NCI-H69 (cell line): ENCODE data around the gene DUOX2.
"Not testable (repeated sequence)": the region's sequence is repeated elsewhere in the genome, so short reads cannot be mapped to it uniquely, and the experiment has no call there.

ENCODE experiments used
- DNase-seq: peaks from one replicate; lab custom pipeline; 2025; lab: John Stamatoyannopoulos, UW

The DUOX2 gene

DNA sequence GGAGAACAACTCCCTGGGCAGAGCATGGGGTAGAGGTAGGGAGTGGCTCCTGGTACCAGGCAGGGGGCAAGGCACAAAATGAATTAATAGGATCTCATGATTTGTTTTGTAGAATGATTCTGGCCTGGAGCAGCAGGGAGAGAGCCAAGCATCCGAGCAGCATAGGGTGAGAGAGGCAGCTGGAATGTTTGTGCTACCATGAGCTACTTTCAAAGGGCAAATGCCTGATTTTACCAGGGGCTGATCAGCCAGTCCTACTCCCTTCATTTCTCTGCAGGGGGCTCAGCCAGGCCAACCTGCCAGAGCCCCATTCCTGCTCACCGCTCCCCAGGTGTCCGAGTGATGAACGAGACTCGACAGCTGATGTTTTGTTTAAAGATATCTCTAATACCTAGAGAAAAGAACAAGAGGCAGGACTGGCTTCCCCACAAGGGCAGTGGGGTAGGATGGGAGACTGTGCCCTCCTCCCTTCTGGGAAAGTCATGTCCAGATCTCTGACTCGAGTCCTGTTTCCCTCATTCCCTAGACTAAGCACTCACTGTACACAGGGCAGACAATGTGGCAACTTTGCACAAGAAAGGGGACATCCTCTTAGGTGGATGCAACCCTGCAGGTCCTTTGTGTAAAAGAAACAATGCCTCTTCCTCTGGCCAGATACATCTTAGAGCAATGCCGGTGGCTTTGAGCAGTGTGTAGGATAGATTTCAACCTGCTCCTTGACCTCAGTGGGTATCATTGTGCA is 12.9 kb downstream of the DUOX2 start:
- DNase-seq = peak; percentile 55

DNA sequence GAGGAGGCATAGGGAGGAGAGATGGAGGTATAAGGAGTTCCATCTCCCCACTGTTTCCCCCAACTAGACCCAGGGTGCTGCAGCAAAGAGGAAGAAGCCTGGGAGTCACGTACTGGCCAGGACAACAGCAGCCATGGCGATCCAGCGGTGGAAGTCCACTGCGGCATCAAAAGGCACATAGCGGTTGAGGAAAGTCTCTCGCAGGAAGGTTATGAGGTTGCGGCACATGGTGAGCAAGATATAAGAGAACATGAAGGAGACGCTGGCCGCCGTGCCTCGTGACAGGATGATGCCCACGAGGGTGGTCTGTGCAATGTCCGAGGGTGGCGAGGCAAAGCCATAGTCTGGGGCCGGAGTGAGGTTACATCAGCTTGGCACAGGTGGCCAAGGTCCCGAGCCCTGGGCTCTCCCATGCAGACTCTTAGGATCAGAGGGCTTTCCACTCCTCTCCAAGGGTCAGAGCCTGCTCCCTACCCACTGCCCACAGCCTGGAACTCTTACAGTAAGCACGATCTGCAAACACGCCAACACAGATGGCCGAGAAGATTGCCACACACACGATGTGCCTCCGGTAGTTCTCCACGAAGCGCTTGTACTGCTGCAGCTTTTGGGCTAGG is 14.3 kb downstream of the DUOX2 start:
- DNase-seq = no peak

DNA sequence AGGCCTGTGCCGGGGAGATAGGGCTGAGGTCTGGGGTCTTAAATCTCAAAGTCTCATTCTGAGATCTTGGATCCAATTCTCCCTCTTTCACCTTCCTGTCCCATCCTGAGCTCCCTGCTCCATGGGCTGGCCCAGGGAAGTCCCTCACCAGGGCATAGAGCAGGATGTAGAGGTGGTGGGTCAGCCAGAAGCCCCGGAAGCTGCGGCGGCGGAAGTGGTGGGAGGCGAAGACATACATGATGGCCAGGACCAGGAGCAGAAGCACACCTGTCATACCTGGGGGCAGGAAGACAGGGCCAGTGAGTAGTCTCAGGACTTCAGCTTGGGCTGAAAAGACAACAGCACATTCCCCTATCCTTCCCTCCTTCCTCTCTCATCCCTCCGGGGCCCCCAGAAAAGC is 16.5 kb downstream of the DUOX2 start:
- no peak for DNase-seq

DNA sequence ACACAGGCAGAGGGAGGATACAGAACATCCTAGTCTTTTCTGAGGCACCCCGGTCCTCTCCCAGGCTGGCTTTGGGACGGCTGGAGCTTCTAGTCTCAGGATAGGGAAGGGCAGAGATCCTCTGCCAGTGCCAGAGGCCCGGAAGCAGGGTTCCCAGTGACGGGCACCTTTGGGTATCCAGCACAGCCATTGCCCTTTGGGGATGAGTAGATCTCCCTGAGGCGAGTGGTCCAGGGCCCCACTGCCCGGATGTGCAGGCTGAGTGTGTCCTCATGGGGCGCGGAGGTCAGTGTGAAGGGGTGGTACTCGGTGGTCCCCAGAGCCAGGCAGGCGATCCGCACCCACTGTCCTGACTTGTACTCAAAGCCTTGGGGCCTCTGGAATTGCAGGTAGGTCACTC is 18.3 kb downstream of the DUOX2 start:
- DNase-seq = no peak

DNA sequence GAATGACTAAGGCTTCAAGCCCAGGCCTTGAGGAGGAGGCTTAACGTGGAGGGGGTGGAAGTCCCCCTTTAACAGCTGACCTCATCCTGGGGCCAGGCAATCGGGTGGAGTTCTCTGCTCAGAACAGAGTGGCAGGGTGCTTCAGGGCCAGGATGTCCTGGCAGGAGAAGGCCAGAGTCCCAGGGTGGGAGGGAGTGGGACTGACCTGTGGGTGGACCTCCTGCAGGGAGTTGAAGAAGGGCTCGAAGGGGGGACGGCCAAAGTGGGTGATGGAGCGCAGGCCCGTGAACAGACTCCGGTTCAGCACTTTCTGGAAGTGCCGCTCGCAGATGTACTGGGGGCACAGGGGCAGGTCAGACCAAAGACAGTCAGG is 19.6 kb downstream of the DUOX2 start:
- DNase-seq = no peak

DNA sequence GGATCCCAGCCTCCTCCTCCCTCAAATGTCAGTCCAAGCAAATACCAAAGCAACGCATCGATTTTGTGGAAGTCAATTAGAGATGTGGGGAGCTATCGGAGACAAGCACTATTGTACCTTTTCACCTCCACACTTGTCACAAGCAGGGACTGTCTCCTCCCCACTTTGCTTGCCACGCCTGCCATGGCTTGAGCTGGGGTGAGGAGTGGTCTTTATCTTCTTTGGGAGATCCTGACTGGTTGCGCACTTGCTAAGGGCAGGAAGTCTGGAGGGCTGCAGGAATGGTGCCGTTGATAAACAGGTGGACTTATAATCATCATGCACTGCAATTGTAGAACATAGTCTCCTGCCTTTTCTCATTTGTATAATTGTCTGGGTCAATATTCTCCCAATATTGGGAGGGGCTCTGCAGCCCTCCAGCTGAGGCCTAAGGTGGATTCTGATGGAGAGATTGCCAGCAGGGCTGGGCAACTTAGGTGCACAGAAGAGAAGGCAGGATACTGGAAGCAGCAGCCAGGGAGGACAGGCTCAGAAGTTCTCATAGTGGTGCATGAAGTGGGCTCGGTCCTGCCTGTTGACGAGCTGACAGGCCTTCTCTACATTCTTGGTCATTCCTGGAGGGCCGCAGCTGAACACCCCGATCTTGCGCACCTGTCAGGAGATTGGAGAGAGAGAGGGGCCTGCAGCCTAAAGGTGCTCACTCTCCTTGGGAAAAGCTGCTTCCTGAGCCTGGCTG is 20.2 kb downstream of the DUOX2 start:
- DNase-seq = no peak

DNA sequence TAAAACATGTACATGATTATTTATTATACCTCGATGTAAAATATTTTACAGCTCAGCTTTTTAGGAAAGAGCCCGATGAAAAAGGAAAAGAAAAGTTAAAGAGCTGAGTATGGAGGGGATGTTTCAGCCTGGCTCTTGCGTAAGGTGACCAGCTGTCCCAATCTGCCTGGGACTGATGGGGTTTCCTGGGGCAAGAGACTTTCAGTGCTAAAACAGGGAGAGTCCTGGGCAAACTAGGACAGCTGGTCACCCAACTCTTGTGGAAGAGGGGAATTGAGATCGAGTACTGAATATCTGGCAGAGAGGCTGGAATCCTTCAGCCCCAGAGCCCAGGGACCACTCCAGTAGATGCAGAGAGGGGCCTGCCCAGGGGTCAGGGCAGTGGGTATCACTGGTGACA is 21.0 kb downstream of the DUOX2 start:
- DNase-seq = no peak

DNA sequence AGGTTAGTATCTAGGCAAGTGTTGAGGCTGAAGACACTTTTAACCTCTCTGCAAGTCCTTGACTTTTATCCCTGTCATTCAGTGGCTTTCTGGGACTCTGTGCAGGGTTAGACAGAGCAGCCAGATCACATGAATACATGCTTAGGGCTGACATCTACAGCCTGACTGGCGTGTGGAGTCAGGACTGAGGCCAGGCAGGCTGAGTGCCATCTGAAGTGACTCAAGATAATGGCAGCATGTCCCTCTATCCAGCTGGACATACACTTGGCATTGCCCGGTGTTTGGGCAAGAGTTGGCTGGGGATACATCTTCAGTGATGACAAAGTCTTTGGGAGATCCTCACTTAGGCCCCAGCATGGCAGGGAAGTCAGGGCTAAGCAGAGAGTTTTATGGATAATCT is 22.4 kb downstream of the DUOX2 start:
- DNase-seq = no peak

DNA sequence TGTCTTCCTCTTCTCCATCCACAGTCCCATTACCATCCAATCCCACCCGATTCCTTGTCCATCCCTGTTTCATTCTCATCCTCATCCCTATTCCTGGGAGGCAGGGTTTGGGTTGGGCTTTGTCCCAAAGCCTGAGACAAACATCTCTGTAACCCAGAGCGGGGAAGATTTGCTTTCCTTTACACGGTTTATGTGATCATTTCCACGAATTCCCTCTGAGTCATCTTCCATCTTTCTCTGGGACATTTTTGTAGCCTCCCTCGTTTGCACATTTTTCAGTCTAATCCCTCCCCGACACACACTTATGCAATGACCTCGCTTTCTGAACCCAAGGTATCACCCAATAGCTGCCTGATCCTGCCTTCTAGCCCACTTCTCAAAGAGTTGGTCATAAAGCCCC is 22.8 kb downstream of the DUOX2 start:
- no peak for DNase-seq

DNA sequence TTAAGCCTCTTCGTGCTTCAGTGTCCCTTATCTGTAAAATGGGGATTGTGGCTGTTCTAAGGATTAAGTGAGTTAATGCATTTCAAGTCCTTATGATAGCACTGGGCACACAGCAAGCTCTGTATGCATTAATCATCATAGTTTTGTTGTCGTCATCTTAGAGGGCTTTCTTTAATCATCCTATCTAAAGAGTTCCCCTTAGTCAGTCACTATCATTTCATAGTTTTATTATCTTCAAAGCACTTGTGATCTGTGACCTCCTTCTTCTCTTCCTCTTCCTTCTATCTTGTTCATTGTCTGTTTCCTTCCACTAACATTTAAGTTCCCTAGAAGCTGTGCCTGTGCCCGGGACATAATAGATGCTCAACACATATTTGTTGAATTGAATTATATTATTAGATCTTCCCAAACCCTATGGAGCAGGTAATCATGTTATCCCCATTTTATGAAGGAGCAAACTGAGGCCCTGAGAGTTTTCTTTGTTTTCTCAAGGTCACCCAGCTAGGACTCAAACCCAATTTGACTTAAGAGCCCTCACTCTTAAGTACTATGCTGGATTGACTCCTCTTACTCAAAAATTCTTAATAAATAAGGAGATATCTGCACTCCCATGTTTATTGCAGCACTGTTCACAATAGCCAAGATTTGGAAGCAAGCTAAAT is 24.1 kb downstream of the DUOX2 start:
- DNase-seq = no peak

DNA sequence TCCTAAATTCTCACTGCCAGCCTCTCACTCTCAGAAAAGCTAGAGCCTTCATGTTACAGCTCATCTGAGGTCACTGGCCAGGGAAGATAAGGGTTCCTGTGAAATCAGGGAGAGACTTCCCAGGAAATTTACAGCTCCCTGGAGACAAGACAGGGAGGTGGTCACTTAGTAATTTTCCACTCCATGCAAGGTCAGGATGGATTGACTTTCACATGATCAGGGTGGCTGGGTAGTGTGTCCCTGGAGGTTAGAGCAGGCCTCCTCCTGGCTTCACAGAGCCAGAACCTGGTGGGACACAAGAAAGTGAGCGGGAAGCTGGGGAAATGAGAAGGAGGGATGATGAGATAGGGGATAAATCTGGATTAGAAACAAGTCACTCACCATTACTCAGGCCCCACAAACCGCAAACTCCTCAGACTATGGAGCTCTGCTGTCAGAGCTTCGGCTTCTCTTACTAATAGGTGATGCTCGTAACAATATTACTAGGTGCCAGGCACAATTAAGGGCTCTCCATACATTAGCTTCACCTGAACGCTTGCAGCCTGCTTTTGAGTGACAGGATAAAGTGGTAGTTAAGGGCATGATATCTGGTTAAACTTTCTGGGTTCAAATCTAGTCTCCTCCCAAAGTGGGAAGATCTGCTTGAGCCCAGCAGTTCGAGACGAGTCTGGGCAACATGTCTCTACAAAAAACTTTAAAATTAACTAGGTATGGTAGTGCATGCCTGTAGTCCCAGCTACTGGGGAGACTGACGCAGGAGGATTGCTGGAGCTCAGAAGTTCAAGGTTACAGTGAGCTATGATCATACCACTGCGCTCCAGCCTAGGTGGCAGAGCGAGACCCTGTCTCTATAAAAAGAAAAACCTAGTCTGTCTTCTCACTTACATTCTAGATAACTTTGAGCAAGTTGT is 24.9 kb downstream of the DUOX2 start:
- no peak for DNase-seq

DNA sequence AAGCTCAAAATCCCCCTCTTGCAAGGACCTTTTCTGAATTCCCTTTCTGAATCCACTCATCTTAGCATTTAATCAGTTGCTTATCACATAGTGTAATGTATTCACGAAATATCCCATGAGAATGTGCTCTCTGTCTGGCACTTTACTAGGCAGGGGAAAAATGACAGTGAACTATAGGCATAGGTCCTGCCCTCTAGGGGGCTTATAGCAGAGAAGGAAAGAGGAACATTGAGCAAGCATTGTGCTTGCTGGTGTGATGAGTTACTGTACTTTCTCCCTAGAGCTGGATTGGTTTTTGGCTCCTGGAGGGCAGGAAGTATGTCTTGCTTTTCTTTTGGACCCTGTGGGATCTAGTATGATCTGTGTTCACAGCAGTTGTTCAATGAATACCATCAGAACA is 26.5 kb downstream of the DUOX2 start:
- no peak for DNase-seq

DNA sequence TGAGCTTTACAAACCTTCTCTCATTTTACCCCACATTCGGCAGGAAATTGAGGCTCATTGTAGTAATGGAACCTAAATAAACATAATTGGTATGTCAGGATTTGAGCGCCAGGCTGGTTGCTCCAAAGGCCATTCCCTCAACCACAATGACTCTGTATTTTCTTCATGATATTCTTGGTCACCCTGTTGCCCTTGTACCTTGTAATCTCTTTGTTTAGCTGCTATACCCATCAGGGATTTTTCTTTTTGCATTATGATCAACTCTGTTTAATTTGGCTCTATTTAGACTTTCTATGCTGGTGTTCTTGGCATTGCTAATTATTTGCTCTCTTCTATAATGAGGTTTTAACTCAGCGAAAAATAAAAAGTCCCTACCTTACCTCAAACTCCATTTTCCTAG is 29.8 kb downstream of the DUOX2 start:
- peak; percentile 20 for DNase-seq

DNA sequence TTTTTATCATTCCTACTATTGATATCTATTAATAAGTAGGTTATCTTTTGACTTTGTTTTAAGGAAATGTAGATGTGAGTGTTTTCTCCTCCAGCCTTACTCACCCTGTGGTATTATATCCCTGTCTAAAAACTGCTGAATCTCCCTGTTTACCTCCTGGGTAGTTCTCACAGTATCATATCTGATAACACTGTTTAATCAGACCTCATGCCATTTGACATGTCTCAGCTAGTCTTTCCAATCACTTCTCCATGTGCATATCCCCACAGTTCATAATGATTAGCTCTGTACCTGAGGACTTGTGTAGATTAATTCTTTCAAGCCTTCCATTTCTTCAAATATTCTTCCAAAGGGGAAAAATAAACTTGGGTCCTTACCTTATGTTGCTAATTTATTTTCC is 30.7 kb downstream of the DUOX2 start:
- DNase-seq = no peak

DNA sequence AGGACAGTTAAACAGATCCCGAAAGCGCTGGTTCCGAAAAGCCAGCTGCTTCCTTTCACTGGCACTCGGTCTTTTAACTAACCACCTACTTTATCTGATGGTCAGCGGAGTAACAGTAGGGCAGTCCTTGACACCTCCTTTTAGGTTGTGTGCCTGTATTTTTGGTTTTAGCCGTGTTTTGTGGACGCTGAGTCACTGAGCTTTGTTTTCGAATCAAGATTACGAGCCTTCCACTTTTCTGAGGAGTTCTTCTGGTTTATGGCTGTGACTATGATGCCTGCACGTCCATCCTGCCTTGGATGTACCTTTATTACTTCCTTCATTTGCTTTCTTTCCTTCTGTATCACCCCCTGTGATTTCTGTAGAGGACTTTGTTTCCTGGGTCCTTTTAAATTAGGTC is 31.6 kb downstream of the DUOX2 start:
- DNase-seq = not testable (repeated sequence)

DNA sequence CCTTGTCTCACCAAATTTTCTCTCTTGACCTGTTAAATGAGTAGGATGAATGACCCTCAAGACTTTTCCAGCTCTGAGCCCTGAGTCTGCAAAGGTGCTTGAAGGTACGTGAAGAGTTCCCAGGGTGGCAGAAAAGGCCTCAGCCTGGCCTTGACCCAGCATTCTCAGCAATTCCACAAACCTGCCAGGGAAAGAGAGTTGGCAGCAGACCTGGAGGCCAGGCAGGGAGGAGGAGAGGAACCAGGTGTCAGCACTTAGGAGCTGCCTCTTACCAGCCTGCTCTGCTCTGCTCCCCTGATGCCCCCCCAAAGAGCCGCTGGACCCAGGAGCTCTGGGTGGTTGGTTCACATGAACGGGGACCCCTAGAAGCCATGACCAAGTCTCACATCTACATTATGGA is 33.4 kb downstream of the DUOX2 start:
- DNase-seq = not testable (repeated sequence)

DNA sequence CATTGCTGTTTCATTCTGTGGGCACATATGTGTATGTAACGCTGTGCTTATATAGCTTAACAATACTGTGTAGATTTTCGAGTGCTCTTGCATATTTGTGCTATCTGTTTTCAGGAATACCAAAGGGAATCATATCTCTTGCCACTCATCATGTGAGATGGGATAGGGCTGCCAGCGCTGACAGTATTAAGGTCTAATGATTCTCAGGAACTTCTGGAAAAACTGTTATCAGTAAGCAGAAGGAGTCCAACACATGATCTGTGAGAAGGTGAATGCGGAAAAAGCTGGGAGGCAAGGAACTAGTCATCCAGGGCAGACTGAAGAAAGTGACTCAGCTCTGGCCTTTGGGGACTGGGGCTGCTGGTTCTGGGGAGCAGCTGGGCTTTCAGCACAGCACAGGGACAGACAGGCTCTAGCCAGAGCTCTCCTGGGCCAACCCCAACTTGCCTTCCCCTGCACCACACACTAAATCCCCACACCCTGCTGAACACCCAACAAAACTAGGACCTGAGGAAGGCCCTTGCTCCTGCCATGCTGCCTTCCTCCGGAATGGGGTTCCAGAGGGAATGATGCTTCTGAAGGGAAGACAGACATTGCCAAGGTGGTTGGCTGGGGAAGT is 34.2 kb downstream of the DUOX2 start:
- not testable (repeated sequence) for DNase-seq

DNA sequence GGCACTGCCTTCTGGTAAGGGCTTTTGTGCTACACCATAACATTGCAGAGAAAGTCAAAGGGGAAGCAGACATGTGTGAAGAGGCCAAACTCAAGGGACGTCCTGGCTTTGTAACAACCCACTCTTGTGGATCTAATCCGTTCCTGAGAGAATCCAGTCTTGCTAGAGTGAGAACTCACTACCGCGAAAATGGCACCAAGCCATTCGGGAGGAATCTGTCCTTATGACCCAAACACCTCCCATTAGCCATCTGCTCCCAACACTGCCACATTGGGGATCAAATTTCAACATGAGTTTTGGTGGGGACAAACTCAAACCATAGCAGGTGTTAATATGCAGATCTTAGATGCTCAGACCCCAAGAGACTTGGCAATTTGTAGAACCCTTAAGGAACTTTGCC is 34.8 kb downstream of the DUOX2 start:
- peak; percentile 48 for DNase-seq

DNA sequence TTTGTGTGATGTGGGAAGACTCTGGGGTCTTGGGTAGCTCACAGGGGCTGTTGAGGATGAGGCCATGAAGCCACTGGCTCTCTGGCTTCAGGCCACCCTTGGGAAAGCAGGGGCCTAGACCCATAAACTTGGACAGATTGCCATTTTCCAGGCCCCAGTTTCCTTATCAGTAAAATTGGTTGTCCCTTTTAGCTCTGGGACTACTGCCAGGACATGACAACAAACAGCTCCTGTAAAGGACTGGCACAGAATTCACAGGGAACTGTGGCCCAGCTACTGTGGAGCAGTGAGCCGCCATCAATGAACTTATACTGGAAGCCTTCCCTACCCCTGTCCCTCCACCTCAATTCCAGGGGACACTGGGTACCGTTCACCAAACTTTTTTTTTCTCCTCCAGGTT is 36.6 kb downstream of the DUOX2 start:
- DNase-seq = not testable (repeated sequence)

DNA sequence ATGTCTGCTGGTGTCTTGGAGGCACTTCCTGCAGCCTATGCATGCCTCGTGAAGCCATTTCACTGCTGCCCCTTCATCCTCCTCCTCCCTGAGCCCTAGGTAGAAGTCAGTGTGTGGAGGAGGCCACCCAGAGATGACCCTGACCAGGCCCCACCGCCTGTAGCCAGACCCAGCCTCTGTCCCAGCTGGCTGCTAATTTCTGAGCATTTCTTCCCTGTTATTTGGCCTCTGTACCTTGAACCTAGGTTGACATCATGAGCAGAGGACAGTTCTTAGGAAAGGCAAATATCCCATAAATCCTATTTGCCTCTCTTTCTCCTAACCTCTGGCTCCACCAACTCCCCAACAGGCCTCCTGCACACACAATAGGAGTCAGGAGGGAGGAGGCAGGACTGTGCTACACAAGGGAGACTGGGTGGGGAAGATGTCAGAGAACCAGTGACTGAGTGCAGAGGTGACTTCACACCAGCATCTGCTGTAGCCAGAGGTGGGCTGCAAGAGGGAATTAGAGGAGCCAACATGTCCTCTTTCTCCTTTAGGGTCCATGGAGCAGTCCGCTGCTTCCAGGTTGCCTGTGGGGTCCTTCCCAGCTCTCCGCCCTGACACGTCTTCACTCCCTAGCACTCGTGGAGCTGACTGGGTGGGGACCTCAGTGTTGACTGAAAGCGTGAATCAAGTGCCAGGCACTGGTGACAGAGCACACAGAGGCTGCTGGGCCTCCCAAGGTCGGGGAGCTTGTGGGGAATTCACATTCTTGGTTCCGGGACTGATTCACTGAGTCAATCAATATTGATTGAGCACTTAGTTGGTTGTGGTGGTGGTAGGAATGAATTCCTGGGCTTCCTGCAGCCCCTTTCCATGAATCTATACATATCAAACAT is 38.3 kb downstream of the DUOX2 start:
- not testable (repeated sequence) for DNase-seq
